RCC 7860 (cell line): ENCODE data around the gene FNIP2.
A peak's percentile ranks its signal among the peaks of the same experiment; 100 is the strongest.
"Not testable (repeated sequence)": the region's sequence is repeated elsewhere in the genome, so short reads cannot be mapped to it uniquely, and the experiment has no call there.

Experiments
- DNase-seq: peaks from one replicate; pipeline ENCODE4 v3.0.0-alpha.2; 2015; ENCODE audit warnings: low spot score
- FAIRE-seq: peaks from 2 replicates; lab custom pipeline; 2012; peaks lifted over from hg19 to GRCh38; lab: Jason Lieb, UNC

Gene FNIP2

DNA sequence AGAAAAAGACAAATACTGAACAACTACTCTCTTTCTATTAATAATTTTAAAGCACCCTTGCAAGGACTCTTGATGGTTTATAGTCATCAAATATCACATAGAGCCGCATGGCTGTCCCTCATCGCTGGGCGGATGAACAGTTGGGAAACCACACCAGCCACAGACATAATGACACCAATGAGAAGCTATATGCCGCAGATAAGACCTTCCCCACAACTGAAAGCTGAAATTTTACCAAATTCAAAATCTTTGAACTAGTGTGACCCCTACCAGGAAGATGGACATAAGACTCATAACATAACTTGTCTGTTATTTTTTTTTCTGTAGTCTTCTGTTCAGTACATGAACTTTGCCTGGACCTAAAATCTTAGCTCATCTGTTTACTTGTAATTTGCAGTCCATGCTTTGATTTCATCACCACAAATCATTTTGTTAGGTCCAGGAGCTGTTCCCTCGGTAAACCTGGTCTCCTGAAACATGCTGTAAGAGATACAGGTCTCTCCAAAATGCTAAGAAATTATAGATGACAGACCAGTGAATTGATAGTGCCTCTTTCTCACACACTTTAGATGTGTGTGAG lies 176.8 kb downstream of the FNIP2 start:
- DNase-seq (no peak), FAIRE-seq (no peak)

DNA sequence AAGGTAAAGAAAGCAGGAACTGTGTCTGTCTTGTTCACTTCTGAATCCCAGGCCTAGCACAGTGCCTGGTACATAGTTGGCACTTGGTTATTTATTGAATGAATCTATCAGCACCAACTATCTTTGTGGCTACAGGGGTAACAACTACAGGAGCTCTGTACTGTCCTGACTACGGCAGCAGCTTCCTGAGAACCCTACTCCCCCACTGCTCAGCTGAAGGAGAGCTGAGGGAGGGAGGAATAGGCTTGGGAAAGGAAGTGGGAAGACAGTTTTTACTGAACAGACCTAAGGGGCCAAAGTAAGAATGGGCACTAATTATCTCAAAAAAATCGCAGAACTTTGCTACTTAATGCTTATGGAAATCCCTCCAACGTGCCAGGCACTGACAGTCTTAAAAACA lies 178.0 kb downstream of the FNIP2 start:
- FAIRE-seq = no peak
- no peak for DNase-seq

DNA sequence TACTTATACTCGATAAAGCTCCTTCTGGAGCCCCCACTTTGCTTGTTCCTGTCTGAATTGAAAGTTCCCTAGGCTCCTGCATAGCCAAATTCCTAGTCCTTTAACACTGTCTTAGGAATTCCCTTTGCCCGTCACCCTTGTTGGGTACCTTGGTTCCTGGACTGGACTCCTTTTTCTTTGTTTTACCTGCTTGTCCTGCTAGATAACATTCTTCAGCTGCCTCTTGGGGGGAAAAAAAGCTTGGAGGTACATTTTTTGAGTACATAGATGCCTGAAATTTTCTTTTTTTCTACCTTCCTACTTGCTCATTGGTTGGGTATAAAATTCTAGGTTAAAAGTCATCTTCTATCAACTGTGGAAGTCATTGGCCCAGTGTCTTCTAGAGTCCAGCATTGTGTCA lies 179.2 kb downstream of the FNIP2 start:
- no peak for DNase-seq
- FAIRE-seq = no peak

DNA sequence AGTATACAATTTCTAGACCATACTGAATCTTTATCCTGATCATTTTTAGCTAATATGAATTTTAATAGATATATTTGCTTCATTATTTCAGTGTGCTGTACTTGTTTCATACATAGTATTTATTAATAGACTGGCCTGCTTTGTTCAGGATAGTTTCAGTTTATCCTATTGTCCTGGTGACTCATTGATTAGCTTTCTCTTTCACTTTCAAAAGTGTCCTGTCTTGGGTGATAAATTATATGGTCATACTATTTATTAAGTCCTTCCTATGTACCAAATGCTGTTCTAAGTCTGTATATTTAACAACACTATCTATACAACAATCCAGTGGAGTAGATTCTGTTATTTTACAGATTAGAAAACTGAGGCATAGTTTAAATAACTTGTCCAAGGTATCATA lies 180.3 kb downstream of the FNIP2 start:
- peak; percentile 46 for DNase-seq
- FAIRE-seq = peak; percentile 52

DNA sequence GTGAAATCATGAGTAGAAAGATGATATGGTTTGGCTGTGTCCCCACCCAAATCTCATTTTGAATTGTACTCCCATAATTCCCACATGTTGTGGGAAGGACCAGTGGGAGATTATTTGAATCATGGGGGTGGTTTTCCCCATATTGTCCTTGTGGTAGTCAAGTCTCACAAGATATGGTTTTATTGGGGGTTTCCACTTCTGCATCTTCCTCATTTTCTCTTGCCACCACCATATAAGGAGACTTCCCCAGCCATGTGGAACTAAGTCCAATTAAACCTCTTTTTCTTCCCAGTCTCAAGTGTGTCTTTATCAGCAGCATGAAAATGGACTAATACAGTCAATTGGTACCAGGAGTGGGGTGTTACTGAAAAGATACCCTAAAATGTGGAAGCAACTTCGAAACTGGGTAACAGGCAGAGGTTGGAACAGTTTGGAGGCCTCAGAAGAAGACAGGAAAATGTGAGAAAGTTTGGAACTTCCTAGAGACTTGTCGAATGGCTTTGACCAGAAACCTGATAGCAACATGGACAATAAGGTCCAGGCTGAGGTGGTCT lies 183.5 kb downstream of the FNIP2 start:
- DNase-seq, FAIRE-seq: not testable (repeated sequence)

DNA sequence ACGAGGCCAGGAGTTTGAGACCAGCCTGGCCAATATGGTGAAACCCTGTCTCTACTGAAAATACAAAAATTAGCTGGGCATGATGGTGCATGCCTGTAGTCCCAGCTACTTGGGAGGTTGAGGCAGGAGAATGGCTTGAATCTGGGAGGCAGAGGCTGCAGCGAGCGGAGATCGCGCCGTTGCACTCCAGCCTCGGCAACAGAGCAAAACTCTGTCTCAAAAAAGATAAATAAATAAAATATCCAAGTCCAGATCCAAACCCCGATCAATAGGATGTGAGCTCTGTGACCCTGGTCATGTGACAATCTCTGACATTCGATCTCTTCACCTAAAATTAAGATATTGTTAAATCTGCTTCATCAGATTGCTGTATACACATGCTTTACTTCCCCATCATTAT lies 187.5 kb downstream of the FNIP2 start:
- FAIRE-seq, DNase-seq: not testable (repeated sequence)

DNA sequence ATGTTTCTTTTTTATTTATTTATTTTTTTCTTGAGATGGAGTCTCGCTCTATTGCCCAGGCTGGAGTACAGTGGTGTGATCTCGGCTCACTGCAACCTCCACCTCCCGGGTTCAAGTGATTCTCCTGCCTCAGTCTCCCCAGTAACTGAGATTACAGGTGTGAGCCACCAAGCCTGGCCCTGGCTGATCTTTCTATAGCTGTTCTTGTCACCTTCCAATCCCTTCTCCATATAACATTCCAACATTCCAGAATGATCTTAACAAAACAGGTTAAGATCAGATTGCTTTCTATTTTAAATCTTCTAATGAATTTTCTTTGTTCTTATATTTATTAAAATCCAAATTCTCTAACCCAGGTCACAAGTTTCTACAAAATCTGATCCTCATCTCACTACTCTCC lies 188.1 kb downstream of the FNIP2 start:
- not testable (repeated sequence) for DNase-seq, FAIRE-seq
